Smooth muscle cell (in vitro differentiated cells): Measurements from ENCODE around the gene ANKRD55. TPM values are rescaled to one million over a fixed set of nuclear protein-coding genes. Genes with fewer than 3 reads are reported as not detected.

Experiments
- DNase-seq: peaks from one replicate; lab custom pipeline; 2025; ENCODE audit not compliant: unreplicated experiment; lab: John Stamatoyannopoulos, UW
- H2AFZ ChIP-seq: fragments of 200-600 bp; sonication (generic); 2 replicates; pipeline ENCODE4 v1.6.0; 2016; ENCODE audit warnings: antibody characterized with exemption, low read depth, mild to moderate bottlenecking
- H3F3A ChIP-seq: fragments of 200-600 bp; sonication (generic); 2 replicates; pipeline ENCODE4 v1.6.0; 2017; ENCODE audit warnings: antibody characterized with exemption, low read depth
- H3K27ac ChIP-seq: fragments of 200-600 bp; sonication (generic); 2 replicates; pipeline ENCODE4 v1.5.1; 2016; ENCODE audit warnings: low read depth, mild to moderate bottlenecking
- H3K27me3 ChIP-seq: fragments of 200-600 bp; sonication (generic); 2 replicates; pipeline ENCODE4 v1.6.1; 2016; ENCODE audit warnings: low read depth, mild to moderate bottlenecking
- H3K36me3 ChIP-seq: fragments of 200-600 bp; sonication (generic); 2 replicates; pipeline ENCODE4 v1.5.1; 2016; ENCODE audit warnings: low read depth
- H3K4me1 ChIP-seq: fragments of 200-600 bp; sonication (generic); 2 replicates; pipeline ENCODE4 v1.5.1; 2016; ENCODE audit warnings: low read depth
- H3K4me2 ChIP-seq: fragments of 200-600 bp; sonication (generic); 2 replicates; pipeline ENCODE4 v1.6.0; 2016; ENCODE audit warnings: mild to moderate bottlenecking
- H3K4me3 ChIP-seq: fragments of 200-600 bp; sonication (generic); 2 replicates; pipeline ENCODE4 v1.5.1; 2016; ENCODE audit warnings: mild to moderate bottlenecking
- H3K79me2 ChIP-seq: fragments of 200-600 bp; sonication (generic); 2 replicates; pipeline ENCODE4 v1.6.0; 2016; ENCODE audit warnings: low read depth, mild to moderate bottlenecking
- H3K9ac ChIP-seq: fragments of 200-600 bp; sonication (generic); 2 replicates; pipeline ENCODE4 v1.6.0; 2016; ENCODE audit warnings: low read depth
- H3K9me3 ChIP-seq: fragments of 200-600 bp; sonication (generic); replicated peaks from 2 replicates; pipeline ENCODE4 v1.5.1; 2016; ENCODE audit warnings: low read depth
- H4K20me1 ChIP-seq: fragments of 200-600 bp; sonication (generic); 2 replicates; pipeline ENCODE4 v1.6.0; 2016; ENCODE audit warnings: low read depth
- WGBS: methylation state at CpG from one replicate; pipeline ENCODE4 v1.1.7; 2016; ENCODE audit warnings: low lambda C conversion rate; 5-methylcytosine and 5-hydroxymethylcytosine counted together
- polyA plus RNA-seq: library from polyadenylated mRNA; unstranded; fragments of >200 nt; fragmentation: Nextera tagmentation; extraction: Ambion mirVana; gene quantifications from 2 replicates; pipeline ENCODE4 v1.2.1, GENCODE V29; 2016
- total RNA-seq: library from RNA; depleted of rRNA; stranded (reverse); fragments of >200 nt; gene quantifications from 2 replicates; pipeline ENCODE4 v1.2.3, GENCODE V29; 2014
- TF ChIP-seq, protein P1 (sequence below): fragments of 200-600 bp; sonication (generic); IDR thresholded peaks from 2 replicates; pipeline ENCODE4 v1.5.1; 2017; ENCODE audit warnings: borderline replicate concordance, mild to moderate bottlenecking, antibody characterized with exemption; ENCODE audit not compliant: insufficient read depth, poor library complexity, severe bottlenecking

The ANKRD55 gene
- total and polyA plus RNA-seq, 2 experiments from 2014 or later, result 1.1 to 1.7 TPM

DNA sequence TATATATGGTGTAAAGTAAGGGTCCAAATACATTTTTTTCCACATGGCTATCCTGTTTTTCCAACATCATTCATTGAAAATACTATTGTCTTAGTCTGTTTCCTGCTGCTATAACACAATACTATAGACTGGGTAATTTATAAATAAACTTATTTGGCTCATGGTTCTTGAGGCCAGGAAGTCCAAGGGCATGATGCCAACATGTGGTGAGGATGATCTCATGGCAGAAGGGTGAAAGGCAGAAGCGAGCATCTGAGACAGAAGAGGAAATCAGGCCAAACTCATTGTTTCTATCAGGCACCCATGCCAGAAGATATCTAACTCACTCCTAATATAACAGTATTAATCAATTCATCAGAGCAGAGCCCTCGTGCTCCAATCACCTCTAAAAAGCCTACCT is 42.6 kb downstream of the ANKRD55 start:
- no peak overlapping the region for H3K4me3 ChIP-seq
- H3K4me1 ChIP-seq, result no peaks in the 10 kb centered on the region
- no peak overlapping the region for H3K27ac ChIP-seq
- TF ChIP-seq, protein P1, sequence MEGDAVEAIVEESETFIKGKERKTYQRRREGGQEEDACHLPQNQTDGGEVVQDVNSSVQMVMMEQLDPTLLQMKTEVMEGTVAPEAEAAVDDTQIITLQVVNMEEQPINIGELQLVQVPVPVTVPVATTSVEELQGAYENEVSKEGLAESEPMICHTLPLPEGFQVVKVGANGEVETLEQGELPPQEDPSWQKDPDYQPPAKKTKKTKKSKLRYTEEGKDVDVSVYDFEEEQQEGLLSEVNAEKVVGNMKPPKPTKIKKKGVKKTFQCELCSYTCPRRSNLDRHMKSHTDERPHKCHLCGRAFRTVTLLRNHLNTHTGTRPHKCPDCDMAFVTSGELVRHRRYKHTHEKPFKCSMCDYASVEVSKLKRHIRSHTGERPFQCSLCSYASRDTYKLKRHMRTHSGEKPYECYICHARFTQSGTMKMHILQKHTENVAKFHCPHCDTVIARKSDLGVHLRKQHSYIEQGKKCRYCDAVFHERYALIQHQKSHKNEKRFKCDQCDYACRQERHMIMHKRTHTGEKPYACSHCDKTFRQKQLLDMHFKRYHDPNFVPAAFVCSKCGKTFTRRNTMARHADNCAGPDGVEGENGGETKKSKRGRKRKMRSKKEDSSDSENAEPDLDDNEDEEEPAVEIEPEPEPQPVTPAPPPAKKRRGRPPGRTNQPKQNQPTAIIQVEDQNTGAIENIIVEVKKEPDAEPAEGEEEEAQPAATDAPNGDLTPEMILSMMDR, result no peak
- H3K9me3 ChIP-seq, result no peaks in the 10 kb centered on the region
- no peaks in the 10 kb centered on the region for H3F3A ChIP-seq
- no peaks in the 10 kb centered on the region for H3K79me2 ChIP-seq
- DNase-seq, result no peak
- H3K4me2 ChIP-seq, result no peak overlapping the region
- no peaks in the 10 kb centered on the region for H4K20me1 ChIP-seq
- no peaks in the 10 kb centered on the region for H3K36me3 ChIP-seq
- H2AFZ ChIP-seq, result no peak overlapping the region
- no peaks in the 10 kb centered on the region for H3K27me3 ChIP-seq
- H3K9ac ChIP-seq, result no peak overlapping the region
- 89% methylated on average over 2 of the region's 2 CpGs for WGBS

DNA sequence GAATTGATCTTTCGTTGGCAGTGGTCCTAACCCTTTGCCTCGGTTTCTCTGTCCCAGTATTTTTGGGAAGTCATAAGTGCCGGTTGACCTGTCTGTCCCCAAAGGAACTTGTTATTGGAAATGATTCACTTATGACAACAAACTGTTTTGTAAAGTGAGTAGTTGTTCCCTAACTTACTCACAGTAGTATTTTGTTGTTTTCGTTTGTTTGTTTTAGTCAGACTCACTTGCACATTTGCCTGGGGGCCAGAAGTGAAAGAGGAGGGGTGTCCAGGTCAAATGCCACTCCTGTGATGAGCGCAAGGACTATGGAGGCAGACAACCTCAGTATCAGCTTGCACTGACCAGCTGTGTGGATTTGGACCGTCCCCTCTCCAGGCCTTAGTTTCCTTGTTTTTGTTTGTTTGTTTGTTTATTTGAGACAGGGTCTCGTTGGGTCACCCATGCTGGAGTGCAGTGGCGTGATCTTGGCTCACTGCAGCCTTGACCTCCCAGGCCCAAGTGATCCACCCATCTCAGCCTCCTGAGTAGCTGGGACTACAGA is 47.3 kb downstream of the ANKRD55 start:
- Histone ChIP-seq H3F3A (no peaks in the 10 kb centered on the region), H3K9me3 (no peaks in the 10 kb centered on the region), H3K27ac (no peak overlapping the region), H3K27me3 (no peaks in the 10 kb centered on the region), H3K79me2 (no peaks in the 10 kb centered on the region), H3K4me2 (no peak overlapping the region), H3K9ac (no peak overlapping the region), H3K4me1 (no peaks in the 10 kb centered on the region), H3K36me3 (no peaks in the 10 kb centered on the region), H3K4me3 (no peak overlapping the region), H2AFZ (no peak overlapping the region), H4K20me1 (no peaks in the 10 kb centered on the region)
- 96% methylated on average over 8 of the region's 8 CpGs for WGBS
- TF ChIP-seq, protein P1, result no peak
- no peak for DNase-seq

DNA sequence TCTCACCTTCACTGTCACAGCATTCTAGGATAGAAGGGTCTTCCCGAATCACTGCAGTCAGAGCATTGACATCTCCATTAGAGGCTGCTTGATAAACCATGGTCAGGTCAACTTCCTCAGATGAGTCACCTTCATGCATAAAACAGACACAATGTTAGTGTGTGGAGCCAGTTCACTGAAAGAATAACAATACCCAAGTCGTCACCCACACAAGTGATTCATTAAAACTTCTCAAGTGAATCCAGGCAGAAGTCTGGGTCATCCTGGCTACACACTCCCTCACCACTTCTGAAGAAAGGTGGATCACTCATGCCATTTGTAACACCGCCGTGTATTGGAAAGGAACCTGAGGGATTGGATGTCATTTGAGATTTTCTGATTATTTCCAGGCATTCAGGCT is 49.6 kb downstream of the ANKRD55 start:
- Histone ChIP-seq H3K4me2 (peak overlapping the region; percentile 6), H3F3A (no peaks in the 10 kb centered on the region), H3K9ac (no peak overlapping the region), H4K20me1 (no peaks in the 10 kb centered on the region), H3K4me3 (no peak overlapping the region), H2AFZ (no peak overlapping the region), H3K9me3 (no peaks in the 10 kb centered on the region), H3K27me3 (no peaks in the 10 kb centered on the region), H3K79me2 (no peaks in the 10 kb centered on the region), H3K27ac (no peak overlapping the region), H3K4me1 (no peaks in the 10 kb centered on the region), H3K36me3 (no peaks in the 10 kb centered on the region)
- no peak for DNase-seq
- WGBS, result 47% methylated on average over 4 of the region's 4 CpGs
- TF ChIP-seq, protein P1, result no peak

DNA sequence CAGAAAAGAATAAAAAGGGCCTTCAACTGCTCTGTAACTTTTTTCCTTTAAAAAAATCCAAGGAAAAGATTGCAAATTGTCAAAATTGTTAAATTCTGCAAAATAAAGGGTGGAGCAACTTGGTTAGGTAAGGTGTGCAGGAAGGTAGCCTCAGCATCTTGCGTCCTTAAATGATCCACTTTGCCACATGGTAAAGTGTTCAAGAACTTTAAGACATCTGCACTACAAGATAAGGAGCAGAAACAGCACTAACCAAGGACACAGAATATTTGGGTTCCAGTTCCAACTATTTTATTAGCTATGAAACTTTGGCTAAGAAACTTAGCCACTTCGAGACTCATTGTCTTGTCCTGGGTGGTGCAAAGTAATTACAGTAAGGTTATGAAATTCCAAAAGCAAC is 53.7 kb downstream of the ANKRD55 start:
- H3K4me3 ChIP-seq, result no peak overlapping the region
- H3K27ac ChIP-seq, result no peak overlapping the region
- TF ChIP-seq, protein P1, result no peak
- WGBS, result 90% methylated on average over 2 of the region's 2 CpGs
- no peak overlapping the region for H3K4me2 ChIP-seq
- no peaks in the 10 kb centered on the region for H3K79me2 ChIP-seq
- no peaks in the 10 kb centered on the region for H4K20me1 ChIP-seq
- no peaks in the 10 kb centered on the region for H3K36me3 ChIP-seq
- H3F3A ChIP-seq, result no peaks in the 10 kb centered on the region
- H3K9me3 ChIP-seq, result no peaks in the 10 kb centered on the region
- H3K4me1 ChIP-seq, result peaks cover 6% of the 10 kb centered on the region
- no peaks in the 10 kb centered on the region for H3K27me3 ChIP-seq
- H2AFZ ChIP-seq, result no peak overlapping the region
- no peak overlapping the region for H3K9ac ChIP-seq
- DNase-seq, result no peak
